ENCODE measurements around the gene MRPS18B. TPM values are rescaled to one million over a fixed set of nuclear protein-coding genes. Genes with fewer than 3 reads are reported as not detected.
A peak's percentile ranks its signal among the peaks of the same experiment; 100 is the strongest.

MRPS18B gene
- total RNA-seq, 1 donor from 2014 or later: 57.7 TPM

GRCh38 chr6:30615958-30616810 lies 1.5 kb upstream of the MRPS18B start:
- DNase-seq: peak; percentile 26

GRCh38 chr6:30616811-30617564 lies 652 bp upstream of the MRPS18B start, which contains the start of gene PPP1R10:
PPP1R10 (minus strand) TSS chr6:30617243; CDS start chr6:30609944, 7,299 bp downstream.
- TF ChIP-seq CTCF (IDR thresholded peaks at IDR 0.05): no peak
- DNase-seq: peak; percentile 86
- no peaks in the 10 kb centered on the region for H3K27me3 Mint-ChIP-seq
- peaks cover 35% of the 10 kb centered on the region for H3K4me1 Mint-ChIP-seq
- peak within 1 kb of the TSS; percentile 99 for H3K4me3 Mint-ChIP-seq
- peaks cover 72% of the 10 kb centered on the region for H3K36me3 Mint-ChIP-seq (ENCODE audit: low read depth)
- H3K27ac Mint-ChIP-seq: peak within 1 kb of the TSS; percentile 99
- ChIA-PET POLR2A (interaction anchor here (0.6 to 2.8 kb wide), 44 partner anchors 9 to 1581 kb away, joined by 3 to 31 read pairs (median 4); partner anchors contain the start of genes ABCF1, ATAT1, C6orf136 and DDX39B), CTCF (interaction anchor here (1.7 to 2.0 kb wide), 2 partner anchors 105 to 114 kb away, joined by 11 to 14 read pairs; no protein-coding TSS in a partner anchor)
- H3K9me3 Mint-ChIP-seq: no peaks in the 10 kb centered on the region
- intact Hi-C loops (cut with micrococcal nuclease): loop anchor here (1.0 to 5.0 kb wide), 14 partner anchors 9 to 1560 kb away; partner anchors contain the start of genes ABCF1, AGPAT1, ATAT1 and C6orf136
- peak; percentile 77 for ATAC-seq (ENCODE audit: low read depth)

More at GRCh38 chr6:30615958-30616810, 1.5 kb upstream of the MRPS18B start:
- Mint-ChIP-seq H3K27me3 (no peaks in the 10 kb centered on the region), H3K4me1 (peaks cover 44% of the 10 kb centered on the region), H3K9me3 (no peaks in the 10 kb centered on the region), H3K36me3 (ENCODE audit: low read depth) (peaks cover 71% of the 10 kb centered on the region), H3K27ac (peak overlapping the region; percentile 99), H3K4me3 (peak overlapping the region; percentile 99)
- ATAC-seq (ENCODE audit: low read depth): no peak
- CTCF ChIA-PET: interaction anchor here (1.0 to 4.6 kb wide), 4 partner anchors 19 to 134 kb away, joined by 3 to 21 read pairs (median 4); partner anchors contain the start of gene MDC1
- TF ChIP-seq CTCF (IDR thresholded peaks at IDR 0.05): no peak
- intact Hi-C loops (cut with micrococcal nuclease): loop anchor here (2.0 to 5.0 kb wide), 7 partner anchors 57 to 1561 kb away; partner anchors contain the start of genes AGPAT1, DHX16, FLOT1 and HLA-B
- POLR2A ChIA-PET: interaction anchor here (0.6 to 4.8 kb wide), 28 partner anchors 10 to 931 kb away, joined by 3 to 75 read pairs (median 7); partner anchors contain the start of genes ABCF1, ATAT1, C6orf136 and DHX16

DNA sequence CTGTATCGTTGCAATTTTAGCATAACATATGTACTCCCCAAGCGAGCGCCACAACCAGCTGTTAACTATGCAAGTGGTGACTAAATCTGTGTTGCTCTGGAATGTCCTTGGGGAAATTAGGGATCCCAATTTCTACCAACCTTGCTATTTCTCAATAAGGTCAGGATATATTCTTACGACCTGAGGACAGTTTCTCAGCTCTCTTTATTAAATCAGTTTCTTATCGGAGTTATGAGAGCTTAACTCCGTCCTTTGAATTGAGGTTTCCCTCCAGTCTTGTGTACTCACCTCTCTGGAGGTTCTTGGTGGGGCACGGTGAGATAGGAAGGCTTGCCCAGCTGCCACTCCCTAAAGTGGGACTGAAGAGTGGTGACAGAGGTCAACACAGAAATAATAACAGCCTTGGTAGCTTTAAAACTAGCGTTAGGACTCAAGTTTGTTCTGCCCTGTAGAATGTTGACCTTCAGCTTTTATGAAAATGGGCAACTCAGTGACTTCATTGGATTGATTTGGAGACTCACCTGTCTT lies 694 bp downstream of the MRPS18B start:
- Mint-ChIP-seq H3K4me3 (peak overlapping the region; percentile 99), H3K27ac (peak overlapping the region; percentile 99), H3K36me3 (ENCODE audit: low read depth) (peaks cover 71% of the 10 kb centered on the region), H3K27me3 (no peaks in the 10 kb centered on the region), H3K9me3 (no peaks in the 10 kb centered on the region), H3K4me1 (peaks cover 24% of the 10 kb centered on the region)
- TF ChIP-seq CTCF (IDR thresholded peaks at IDR 0.05): no peak
- ATAC-seq (ENCODE audit: low read depth) (no peak), DNase-seq (no peak)
- ChIA-PET CTCF (interaction anchor here (0.7 to 2.0 kb wide), 4 partner anchors 21 to 113 kb away, joined by 3 to 14 read pairs (median 9); no protein-coding TSS in a partner anchor), POLR2A (interaction anchor here (0.5 to 2.8 kb wide), 32 partner anchors 8 to 991 kb away, joined by 3 to 31 read pairs (median 6); partner anchors contain the start of genes ABCF1, ATAT1, C6orf136 and DDX39B)
- intact Hi-C loops (cut with micrococcal nuclease): loop anchor here (5.0 kb wide), 5 partner anchors 124 to 1559 kb away; partner anchors contain the start of genes AGPAT1, FLOT1, HLA-B and IER3

DNA sequence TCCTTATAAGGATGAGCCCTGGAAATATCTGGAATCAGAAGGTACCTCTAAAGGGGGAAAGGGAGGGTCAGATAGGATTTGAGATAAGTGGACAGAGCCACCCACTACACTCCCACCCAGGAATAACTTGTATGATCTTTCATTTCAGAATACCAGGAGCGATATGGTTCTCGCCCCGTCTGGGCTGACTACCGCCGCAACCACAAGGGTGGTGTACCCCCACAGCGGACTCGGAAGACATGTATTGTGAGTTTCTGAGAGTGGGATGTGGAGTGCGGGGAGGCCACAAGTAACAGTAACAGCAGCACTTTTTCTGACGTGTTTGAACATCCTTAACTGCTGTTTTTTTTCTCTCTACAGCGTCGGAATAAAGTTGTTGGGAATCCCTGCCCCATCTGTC lies 1.9 kb downstream of the MRPS18B start:
- Mint-ChIP-seq H3K36me3 (ENCODE audit: low read depth) (peaks cover 75% of the 10 kb centered on the region), H3K9me3 (no peaks in the 10 kb centered on the region)

More for the DNA sequence above, 1.9 kb downstream of the MRPS18B start:
- ATAC-seq (ENCODE audit: low read depth): no peak
- intact Hi-C loops (cut with micrococcal nuclease): loop anchor here (5.0 kb wide), 5 partner anchors 123 to 1558 kb away; partner anchors contain the start of genes AGPAT1, FLOT1, HLA-B and IER3
- CTCF ChIA-PET: no interaction called here
- Mint-ChIP-seq H3K27ac (no peak overlapping the region), H3K4me3 (no peak overlapping the region), H3K4me1 (peaks cover 12% of the 10 kb centered on the region), H3K27me3 (no peaks in the 10 kb centered on the region)
- no peak for TF ChIP-seq CTCF (IDR thresholded peaks at IDR 0.05)
- POLR2A ChIA-PET: interaction anchor here (2.8 kb wide), 1 partner anchor 101 kb away, joined by 31 read pairs; the partner anchor contains the start of gene TUBB
- no peak for DNase-seq
